ENCODE measurements around the gene RGL1. TPM values are rescaled to one million over a fixed set of nuclear protein-coding genes. Genes with fewer than 3 reads are reported as not detected.
A peak's percentile ranks its signal among the peaks of the same experiment; 100 is the strongest.

Gene RGL1
- total RNA-seq, 1 donor from 2014 or later, result 15.0 TPM

GRCh38 chr1:183958958-183959357 is 154.0 kb downstream of the RGL1 start:
- no peaks in the 10 kb centered on the region for H3K27me3 ChIP-seq
- no peaks in the 10 kb centered on the region for H3K79me2 ChIP-seq (ENCODE audit: low read depth)
- no peaks in the 10 kb centered on the region for H4K20me1 ChIP-seq (ENCODE audit: low read depth)
- Mint-ChIP-seq H3K36me3 (peaks cover 29% of the 10 kb centered on the region), H3K4me1 (peaks cover 5% of the 10 kb centered on the region), H3K27ac (no peak overlapping the region), H3K9me3 (no peaks in the 10 kb centered on the region), H3K27me3 (ENCODE audit: insufficient read depth, low read depth) (no peaks in the 10 kb centered on the region), H3K4me3 (no peak overlapping the region)
- H3K27ac ChIP-seq, result no peak overlapping the region
- H2AFZ ChIP-seq (replicated peaks), result no peak overlapping the region
- no peaks in the 10 kb centered on the region for H3F3A ChIP-seq (ENCODE audit: low read depth)
- no peak overlapping the region for H3K9ac ChIP-seq
- H3K9me3 ChIP-seq (ENCODE audit: low read depth), result no peaks in the 10 kb centered on the region
- H3K36me3 ChIP-seq, result no peaks in the 10 kb centered on the region
- no peak overlapping the region for H3K4me3 ChIP-seq
- H3K4me2 ChIP-seq, result no peak overlapping the region
- H3K4me1 ChIP-seq, result peaks cover 6% of the 10 kb centered on the region
- no peak for DNase-seq (ENCODE audit: low spot score)
- TF ChIP-seq CTCF (IDR thresholded peaks at IDR 0.05) (no peak), EZH2 (IDR thresholded peaks at IDR 0.05) (no peak), EZH2phosphoT487 (IDR thresholded peaks at IDR 0.05) (no peak)

DNA sequence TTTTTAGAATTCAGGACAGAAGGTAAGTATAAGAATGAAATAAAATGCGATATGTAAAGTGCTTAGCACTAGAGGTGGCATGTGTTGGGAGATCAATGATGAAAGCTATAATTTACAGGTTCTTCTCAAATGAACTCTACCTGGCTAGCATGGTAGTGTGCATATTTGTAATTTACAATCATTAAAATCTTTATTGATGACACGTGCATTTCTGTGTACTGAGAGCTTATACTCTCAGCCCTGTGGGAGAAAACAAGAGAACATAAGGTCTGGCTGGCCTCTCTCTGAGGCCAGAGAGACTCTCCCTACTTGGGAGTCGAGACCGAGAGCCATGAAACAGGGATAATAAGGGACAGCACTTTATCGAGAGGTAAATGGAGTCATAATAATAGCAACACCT is 156.2 kb downstream of the RGL1 start:
- Histone ChIP-seq H3K9ac (no peak overlapping the region), H3K4me2 (no peak overlapping the region), H3K27me3 (no peaks in the 10 kb centered on the region), H3K36me3 (no peaks in the 10 kb centered on the region), H3K79me2 (ENCODE audit: low read depth) (no peaks in the 10 kb centered on the region), H3K27ac (no peak overlapping the region), H2AFZ (replicated peaks) (no peak overlapping the region), H4K20me1 (ENCODE audit: low read depth) (no peaks in the 10 kb centered on the region), H3K9me3 (ENCODE audit: low read depth) (no peaks in the 10 kb centered on the region), H3K4me1 (peaks cover 4% of the 10 kb centered on the region), H3K4me3 (no peak overlapping the region), H3F3A (ENCODE audit: low read depth) (no peaks in the 10 kb centered on the region)
- peaks cover 5% of the 10 kb centered on the region for H3K4me1 Mint-ChIP-seq
- no peak for TF ChIP-seq CTCF (IDR thresholded peaks at IDR 0.05)
- no peak for TF ChIP-seq EZH2phosphoT487 (IDR thresholded peaks at IDR 0.05)
- no peak for TF ChIP-seq EZH2 (IDR thresholded peaks at IDR 0.05)
- no peak overlapping the region for H3K4me3 Mint-ChIP-seq
- H3K9me3 Mint-ChIP-seq, result no peaks in the 10 kb centered on the region
- H3K27ac Mint-ChIP-seq, result no peak overlapping the region
- peaks cover 32% of the 10 kb centered on the region for H3K36me3 Mint-ChIP-seq
- no peak for DNase-seq (ENCODE audit: low spot score)
- no peaks in the 10 kb centered on the region for H3K27me3 Mint-ChIP-seq (ENCODE audit: insufficient read depth, low read depth)

GRCh38 chr1:183962903-183963302 is 158.0 kb downstream of the RGL1 start:
- Mint-ChIP-seq H3K9me3 (no peaks in the 10 kb centered on the region), H3K36me3 (peaks cover 44% of the 10 kb centered on the region), H3K4me3 (no peak overlapping the region), H3K27ac (peak overlapping the region; percentile 28), H3K4me1 (peaks cover 19% of the 10 kb centered on the region), H3K27me3 (ENCODE audit: insufficient read depth, low read depth) (no peaks in the 10 kb centered on the region)
- Histone ChIP-seq H3K79me2 (ENCODE audit: low read depth) (no peaks in the 10 kb centered on the region), H3K4me1 (peaks cover 4% of the 10 kb centered on the region), H3K27ac (no peak overlapping the region), H3K36me3 (no peaks in the 10 kb centered on the region), H4K20me1 (ENCODE audit: low read depth) (no peaks in the 10 kb centered on the region), H3K4me3 (no peak overlapping the region), H3K9me3 (ENCODE audit: low read depth) (no peaks in the 10 kb centered on the region), H3K27me3 (no peaks in the 10 kb centered on the region), H3F3A (ENCODE audit: low read depth) (peaks cover under 1% of the 10 kb centered on the region), H3K4me2 (no peak overlapping the region), H3K9ac (no peak overlapping the region), H2AFZ (replicated peaks) (no peak overlapping the region)
- no peak for TF ChIP-seq EZH2phosphoT487 (IDR thresholded peaks at IDR 0.05)
- no peak for TF ChIP-seq EZH2 (IDR thresholded peaks at IDR 0.05)
- TF ChIP-seq CTCF (IDR thresholded peaks at IDR 0.05), result no peak
- DNase-seq (ENCODE audit: low spot score), result no peak
